Esophagus squamous epithelium (tissue), 4 donors: ENCODE measurements around the gene POLE3.

Experiments
- POLR2A ChIP-seq, 4 donors: fragments of 450-650 bp; IDR thresholded peaks; one replicate each; pipeline ENCODE4 v1.6.1; 2017; ENCODE audit warnings: antibody characterized with exemption in 4 of 4, mild to moderate bottlenecking in 4 of 4, moderate library complexity in 3 of 4
- TF ChIP-seq, protein P1 (sequence below), 6 experiments: fragments of 450-650 bp in 4 of 6; fragments of 200-600 bp in 2 of 6; sonication (generic) in 2 of 6; IDR thresholded peaks; one replicate each; pipeline ENCODE4 v1.5.1; 2016 to 2019; ENCODE audit warnings: antibody characterized with exemption in 6 of 6, mild to moderate bottlenecking in 4 of 6, moderate library complexity in 4 of 6

DNA sequence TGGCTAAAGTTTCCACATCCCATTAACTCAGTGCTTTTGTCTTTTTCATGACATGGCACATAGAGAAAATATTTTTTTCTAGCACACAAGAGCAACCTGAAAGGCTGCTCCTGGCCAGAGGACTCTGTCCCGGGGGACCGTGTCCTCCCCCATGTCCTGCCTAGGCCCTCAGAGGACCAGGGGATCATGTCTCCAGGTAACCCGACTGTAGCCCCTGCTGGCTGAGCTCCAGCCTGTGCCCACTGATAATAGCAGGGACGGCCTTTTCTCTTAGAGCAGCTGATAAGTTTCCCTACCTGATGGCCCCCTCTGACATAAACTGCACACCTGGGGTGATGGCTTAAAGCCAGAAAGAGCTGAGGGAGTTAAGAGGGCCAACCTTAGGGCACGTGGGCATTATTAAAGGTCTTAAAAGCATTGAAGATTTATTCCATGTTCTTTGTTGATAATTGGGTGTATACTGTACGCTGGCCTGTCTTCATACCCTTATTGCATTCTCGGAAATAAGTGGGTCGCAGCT lies 39.6 kb downstream of the POLE3 start:
- TF ChIP-seq, protein P1, sequence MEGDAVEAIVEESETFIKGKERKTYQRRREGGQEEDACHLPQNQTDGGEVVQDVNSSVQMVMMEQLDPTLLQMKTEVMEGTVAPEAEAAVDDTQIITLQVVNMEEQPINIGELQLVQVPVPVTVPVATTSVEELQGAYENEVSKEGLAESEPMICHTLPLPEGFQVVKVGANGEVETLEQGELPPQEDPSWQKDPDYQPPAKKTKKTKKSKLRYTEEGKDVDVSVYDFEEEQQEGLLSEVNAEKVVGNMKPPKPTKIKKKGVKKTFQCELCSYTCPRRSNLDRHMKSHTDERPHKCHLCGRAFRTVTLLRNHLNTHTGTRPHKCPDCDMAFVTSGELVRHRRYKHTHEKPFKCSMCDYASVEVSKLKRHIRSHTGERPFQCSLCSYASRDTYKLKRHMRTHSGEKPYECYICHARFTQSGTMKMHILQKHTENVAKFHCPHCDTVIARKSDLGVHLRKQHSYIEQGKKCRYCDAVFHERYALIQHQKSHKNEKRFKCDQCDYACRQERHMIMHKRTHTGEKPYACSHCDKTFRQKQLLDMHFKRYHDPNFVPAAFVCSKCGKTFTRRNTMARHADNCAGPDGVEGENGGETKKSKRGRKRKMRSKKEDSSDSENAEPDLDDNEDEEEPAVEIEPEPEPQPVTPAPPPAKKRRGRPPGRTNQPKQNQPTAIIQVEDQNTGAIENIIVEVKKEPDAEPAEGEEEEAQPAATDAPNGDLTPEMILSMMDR (IDR thresholded peaks at IDR 0.05): no peak
- no peak for TF ChIP-seq POLR2A (IDR thresholded peaks at IDR 0.05)
